HepG2 (cell line): Measurements from ENCODE around the gene ACAT2. TPM values are rescaled to one million over a fixed set of nuclear protein-coding genes. Genes with fewer than 3 reads are reported as not detected.

Source experiments
- FOXA3 ChIP-seq: IDR thresholded peaks from 2 replicates; pipeline ENCODE4 v1.6.1; 2016; ENCODE audit warnings: missing genetic modification reagents, missing compliant biosample characterization
- NR3C1 ChIP-seq: sonication (generic); formaldehyde crosslinking; IDR thresholded peaks from 2 replicates; pipeline ENCODE4 v1.4.0; 2020; ENCODE audit warnings: missing genetic modification reagents
- TGIF2 ChIP-seq: IDR thresholded peaks from 2 replicates; pipeline ENCODE4 v1.6.1; 2016; ENCODE audit warnings: control low read depth, missing compliant biosample characterization
- polyA plus RNA-seq, 8 experiments: library from polyadenylated mRNA; depleted of rRNA in 3 of 8; stranded (reverse) in 7 of 8; unstranded in 1 of 8; fragments of >200 nt; fragmentation: Illumina TruSeq in 4 of 8; extraction: Trizol in 4 of 8; gene quantifications; 2 replicates each; pipeline versions ENCODE4 v1.2.1 to v1.2.3, GENCODE V29; 2011 to 2016; ENCODE audit warnings: low read depth in 4 of 8, missing spikeins in 1 of 8, mixed read lengths in 1 of 8; ENCODE audit not compliant: insufficient read depth in 1 of 8
- total RNA-seq, 5 experiments: library from RNA; depleted of rRNA; stranded (reverse); fragments of >200 nt; fragmentation: Illumina TruSeq; extraction: Trizol; gene quantifications; 2 replicates each; pipeline ENCODE4 v1.2.3, GENCODE V29; 2016; ENCODE audit warnings: low read depth in 1 of 5
- TF ChIP-seq, protein P1 (sequence below), 2 experiments: fragments of 450-650 bp in 1 of 2; sonication (generic) in 1 of 2; formaldehyde crosslinking in 1 of 2; IDR thresholded peaks; 2 replicates each; pipeline versions ENCODE4 v1.6.1 to v1.8.0; 2016 to 2022; ENCODE audit warnings: antibody characterized with exemption in 1 of 2, mild to moderate bottlenecking in 1 of 2, missing genetic modification reagents in 1 of 2
- TF ChIP-seq, protein P2 (sequence below): sonication (generic); formaldehyde crosslinking; IDR thresholded peaks from 2 replicates; pipeline ENCODE4 v1.5.0; 2020; ENCODE audit warnings: mild to moderate bottlenecking, missing genetic modification reagents, moderate library complexity
- TF ChIP-seq, protein P3 (sequence below): IDR thresholded peaks from 2 replicates; pipeline ENCODE4 v1.6.1; 2016; ENCODE audit warnings: control low read depth
- TF ChIP-seq, protein P4 (sequence below): sonication (generic); formaldehyde crosslinking; IDR thresholded peaks from 2 replicates; pipeline ENCODE4 v1.4.0; 2020; ENCODE audit warnings: missing genetic modification reagents

The ACAT2 gene
- total and polyA plus RNA-seq, 2 of the 13 experiments (the other 11 are each of a cell fraction or from before 2014, with no cell fraction given), result 121 to 534 TPM

GRCh38 chr6:159720708-159721107 lies 41.1 kb upstream of the ACAT2 start (continued):
- TF ChIP-seq, protein P1, sequence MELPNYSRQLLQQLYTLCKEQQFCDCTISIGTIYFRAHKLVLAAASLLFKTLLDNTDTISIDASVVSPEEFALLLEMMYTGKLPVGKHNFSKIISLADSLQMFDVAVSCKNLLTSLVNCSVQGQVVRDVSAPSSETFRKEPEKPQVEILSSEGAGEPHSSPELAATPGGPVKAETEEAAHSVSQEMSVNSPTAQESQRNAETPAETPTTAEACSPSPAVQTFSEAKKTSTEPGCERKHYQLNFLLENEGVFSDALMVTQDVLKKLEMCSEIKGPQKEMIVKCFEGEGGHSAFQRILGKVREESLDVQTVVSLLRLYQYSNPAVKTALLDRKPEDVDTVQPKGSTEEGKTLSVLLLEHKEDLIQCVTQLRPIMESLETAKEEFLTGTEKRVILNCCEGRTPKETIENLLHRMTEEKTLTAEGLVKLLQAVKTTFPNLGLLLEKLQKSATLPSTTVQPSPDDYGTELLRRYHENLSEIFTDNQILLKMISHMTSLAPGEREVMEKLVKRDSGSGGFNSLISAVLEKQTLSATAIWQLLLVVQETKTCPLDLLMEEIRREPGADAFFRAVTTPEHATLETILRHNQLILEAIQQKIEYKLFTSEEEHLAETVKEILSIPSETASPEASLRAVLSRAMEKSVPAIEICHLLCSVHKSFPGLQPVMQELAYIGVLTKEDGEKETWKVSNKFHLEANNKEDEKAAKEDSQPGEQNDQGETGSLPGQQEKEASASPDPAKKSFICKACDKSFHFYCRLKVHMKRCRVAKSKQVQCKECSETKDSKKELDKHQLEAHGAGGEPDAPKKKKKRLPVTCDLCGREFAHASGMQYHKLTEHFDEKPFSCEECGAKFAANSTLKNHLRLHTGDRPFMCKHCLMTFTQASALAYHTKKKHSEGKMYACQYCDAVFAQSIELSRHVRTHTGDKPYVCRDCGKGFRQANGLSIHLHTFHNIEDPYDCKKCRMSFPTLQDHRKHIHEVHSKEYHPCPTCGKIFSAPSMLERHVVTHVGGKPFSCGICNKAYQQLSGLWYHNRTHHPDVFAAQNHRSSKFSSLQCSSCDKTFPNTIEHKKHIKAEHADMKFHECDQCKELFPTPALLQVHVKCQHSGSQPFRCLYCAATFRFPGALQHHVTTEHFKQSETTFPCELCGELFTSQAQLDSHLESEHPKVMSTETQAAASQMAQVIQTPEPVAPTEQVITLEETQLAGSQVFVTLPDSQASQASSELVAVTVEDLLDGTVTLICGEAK (IDR thresholded peaks at IDR 0.05), result peak; percentile 45
- TF ChIP-seq, protein P1 (CRISPR knock-in tag; IDR thresholded peaks at IDR 0.05), result no peak
- TF ChIP-seq, protein P2, sequence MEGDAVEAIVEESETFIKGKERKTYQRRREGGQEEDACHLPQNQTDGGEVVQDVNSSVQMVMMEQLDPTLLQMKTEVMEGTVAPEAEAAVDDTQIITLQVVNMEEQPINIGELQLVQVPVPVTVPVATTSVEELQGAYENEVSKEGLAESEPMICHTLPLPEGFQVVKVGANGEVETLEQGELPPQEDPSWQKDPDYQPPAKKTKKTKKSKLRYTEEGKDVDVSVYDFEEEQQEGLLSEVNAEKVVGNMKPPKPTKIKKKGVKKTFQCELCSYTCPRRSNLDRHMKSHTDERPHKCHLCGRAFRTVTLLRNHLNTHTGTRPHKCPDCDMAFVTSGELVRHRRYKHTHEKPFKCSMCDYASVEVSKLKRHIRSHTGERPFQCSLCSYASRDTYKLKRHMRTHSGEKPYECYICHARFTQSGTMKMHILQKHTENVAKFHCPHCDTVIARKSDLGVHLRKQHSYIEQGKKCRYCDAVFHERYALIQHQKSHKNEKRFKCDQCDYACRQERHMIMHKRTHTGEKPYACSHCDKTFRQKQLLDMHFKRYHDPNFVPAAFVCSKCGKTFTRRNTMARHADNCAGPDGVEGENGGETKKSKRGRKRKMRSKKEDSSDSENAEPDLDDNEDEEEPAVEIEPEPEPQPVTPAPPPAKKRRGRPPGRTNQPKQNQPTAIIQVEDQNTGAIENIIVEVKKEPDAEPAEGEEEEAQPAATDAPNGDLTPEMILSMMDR (CRISPR knock-in tag), result peak; percentile 56
- TF ChIP-seq, protein P3, sequence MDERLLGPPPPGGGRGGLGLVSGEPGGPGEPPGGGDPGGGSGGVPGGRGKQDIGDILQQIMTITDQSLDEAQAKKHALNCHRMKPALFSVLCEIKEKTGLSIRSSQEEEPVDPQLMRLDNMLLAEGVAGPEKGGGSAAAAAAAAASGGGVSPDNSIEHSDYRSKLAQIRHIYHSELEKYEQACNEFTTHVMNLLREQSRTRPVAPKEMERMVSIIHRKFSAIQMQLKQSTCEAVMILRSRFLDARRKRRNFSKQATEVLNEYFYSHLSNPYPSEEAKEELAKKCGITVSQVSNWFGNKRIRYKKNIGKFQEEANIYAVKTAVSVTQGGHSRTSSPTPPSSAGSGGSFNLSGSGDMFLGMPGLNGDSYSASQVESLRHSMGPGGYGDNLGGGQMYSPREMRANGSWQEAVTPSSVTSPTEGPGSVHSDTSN (CRISPR knock-in tag), result no peak
- TF ChIP-seq NR3C1 (no peak), FOXA3 (CRISPR knock-in tag) (no peak), TGIF2 (CRISPR knock-in tag) (no peak)
- TF ChIP-seq, protein P4, sequence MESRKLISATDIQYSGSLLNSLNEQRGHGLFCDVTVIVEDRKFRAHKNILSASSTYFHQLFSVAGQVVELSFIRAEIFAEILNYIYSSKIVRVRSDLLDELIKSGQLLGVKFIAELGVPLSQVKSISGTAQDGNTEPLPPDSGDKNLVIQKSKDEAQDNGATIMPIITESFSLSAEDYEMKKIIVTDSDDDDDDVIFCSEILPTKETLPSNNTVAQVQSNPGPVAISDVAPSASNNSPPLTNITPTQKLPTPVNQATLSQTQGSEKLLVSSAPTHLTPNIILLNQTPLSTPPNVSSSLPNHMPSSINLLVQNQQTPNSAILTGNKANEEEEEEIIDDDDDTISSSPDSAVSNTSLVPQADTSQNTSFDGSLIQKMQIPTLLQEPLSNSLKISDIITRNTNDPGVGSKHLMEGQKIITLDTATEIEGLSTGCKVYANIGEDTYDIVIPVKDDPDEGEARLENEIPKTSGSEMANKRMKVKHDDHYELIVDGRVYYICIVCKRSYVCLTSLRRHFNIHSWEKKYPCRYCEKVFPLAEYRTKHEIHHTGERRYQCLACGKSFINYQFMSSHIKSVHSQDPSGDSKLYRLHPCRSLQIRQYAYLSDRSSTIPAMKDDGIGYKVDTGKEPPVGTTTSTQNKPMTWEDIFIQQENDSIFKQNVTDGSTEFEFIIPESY (CRISPR knock-in tag), result peak; percentile 24; the same call in 1 of the 2 replicates
